ENCODE results near the gene CA9. TPM values are rescaled to one million over a fixed set of nuclear protein-coding genes. Genes with fewer than 3 reads are reported as not detected.

Gene CA9
- total and polyA plus RNA-seq, 2 experiments from 2014 or later = 1.1 TPM; not detected in 1

DNA sequence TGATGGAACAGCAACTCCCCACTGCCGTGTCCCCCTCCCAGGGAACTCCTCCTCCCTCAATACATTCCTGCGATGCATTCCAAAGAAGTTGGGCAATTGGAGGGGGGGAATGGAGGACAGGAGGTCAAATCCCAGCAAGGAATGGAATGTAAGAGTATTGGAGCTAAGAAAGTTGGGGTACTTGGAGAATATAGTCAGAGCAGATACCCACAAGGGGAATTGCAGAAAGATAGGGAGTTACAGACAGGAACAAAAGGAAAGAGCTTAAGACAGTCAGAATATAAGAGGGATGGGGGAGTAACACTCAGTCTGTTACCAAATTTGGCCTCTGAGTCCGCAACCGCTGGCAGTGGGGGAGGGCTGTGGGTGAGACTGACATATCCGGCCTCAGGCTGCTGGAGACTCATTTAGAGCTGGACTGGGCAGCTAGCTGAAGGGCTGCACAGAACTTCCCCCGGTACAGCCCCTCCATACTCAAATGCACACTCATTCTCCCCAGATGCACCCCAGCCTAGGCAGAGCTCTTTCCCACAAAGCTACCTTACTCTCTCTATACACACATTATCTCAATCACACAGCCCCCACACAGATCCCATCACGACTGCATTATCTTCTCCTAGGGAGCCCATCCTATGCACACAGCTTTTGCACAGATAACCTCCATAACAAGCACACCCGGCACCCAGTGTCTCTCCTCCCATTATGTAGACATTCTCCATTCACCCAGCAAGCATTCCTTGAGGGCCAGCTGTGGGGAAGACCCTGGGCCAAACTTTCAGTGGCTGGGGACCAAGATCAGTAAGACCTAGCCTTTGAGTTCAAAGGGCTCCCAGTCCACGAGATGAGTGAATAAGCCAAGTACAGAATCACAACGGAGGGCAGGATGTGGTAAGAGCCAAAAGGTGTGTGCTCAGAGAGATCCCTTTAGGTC lies 54.6 kb downstream of the CA9 start (continued):
- TF ChIP-seq STAT1 (IDR thresholded peaks at IDR 0.05; ENCODE audit: unreplicated experiment) (no peak), ZNF114 (CRISPR knock-in tag; IDR thresholded peaks at IDR 0.05) (no peak), CREB1 (CRISPR knock-in tag; IDR thresholded peaks at IDR 0.05; ENCODE audit: low read depth) (no peak), EZH2phosphoT487 (IDR thresholded peaks at IDR 0.05; ENCODE audit: unreplicated experiment) (no peak), ETS1 (IDR thresholded peaks at IDR 0.05) (0 out of 2 replicates have a peak, but pooled peaks have one; percentile 37)

GRCh38 chr9:35729101-35729500 lies 55.4 kb downstream of the CA9 start:
- Histone ChIP-seq H3K27me3 (ENCODE audit: insufficient read depth) (no peaks in the 10 kb centered on the region), H2AFZ (no peak overlapping the region), H3F3A (replicated peaks; ENCODE audit: low read depth) (peaks cover 3% of the 10 kb centered on the region; the same call in 1 of the 2 replicates), H3K4me1 (ENCODE audit: insufficient read depth) (peaks cover 41% of the 10 kb centered on the region), H3K79me2 (replicated peaks; ENCODE audit: insufficient read depth) (peaks cover 49% of the 10 kb centered on the region), H3K36me3 (ENCODE audit: insufficient read depth) (peaks cover 9% of the 10 kb centered on the region), H3K27ac (ENCODE audit: low read depth) (peak overlapping the region; percentile 1), H3K4me3 (peak overlapping the region; percentile 26), H4K20me1 (replicated peaks; ENCODE audit: insufficient read depth) (peaks cover 10% of the 10 kb centered on the region), H3K4me2 (peak overlapping the region; percentile 53), H3K9me2 (ENCODE audit: insufficient read depth) (no peaks in the 10 kb centered on the region)
- ATAC-seq (no peak), DNase-seq (ENCODE audit: low spot score) (no peak)
- Mint-ChIP-seq H3K4me1 (peaks cover 13% of the 10 kb centered on the region), H3K27me3 (ENCODE audit: insufficient read depth, low read depth, poor library complexity) (peaks cover 8% of the 10 kb centered on the region), H3K36me3 (ENCODE audit: low read depth) (peaks cover 18% of the 10 kb centered on the region), H3K4me3 (no peak overlapping the region), H3K27ac (no peak overlapping the region), H3K9me3 (no peaks in the 10 kb centered on the region; the same call in 2 of the 3 replicates)
- no peak for TF ChIP-seq JUNB (IDR thresholded peaks at IDR 0.05; ENCODE audit: unreplicated experiment)
- no peak for TF ChIP-seq CTCF (conservative IDR thresholded peaks at IDR 0.05; ENCODE audit: low read depth in 2 of 2)
- no peak for TF ChIP-seq NANOG (IDR thresholded peaks at IDR 0.05; ENCODE audit: borderline replicate concordance)
- no peak for TF ChIP-seq CREB1 (CRISPR knock-in tag; IDR thresholded peaks at IDR 0.05; ENCODE audit: low read depth)
- TF ChIP-seq REST (IDR thresholded peaks at IDR 0.05; ENCODE audit: unreplicated experiment) = no peak
- no peak for TF ChIP-seq ZNF331 (CRISPR knock-in tag; IDR thresholded peaks at IDR 0.05; ENCODE audit: low read depth)
- TF ChIP-seq, protein P1, sequence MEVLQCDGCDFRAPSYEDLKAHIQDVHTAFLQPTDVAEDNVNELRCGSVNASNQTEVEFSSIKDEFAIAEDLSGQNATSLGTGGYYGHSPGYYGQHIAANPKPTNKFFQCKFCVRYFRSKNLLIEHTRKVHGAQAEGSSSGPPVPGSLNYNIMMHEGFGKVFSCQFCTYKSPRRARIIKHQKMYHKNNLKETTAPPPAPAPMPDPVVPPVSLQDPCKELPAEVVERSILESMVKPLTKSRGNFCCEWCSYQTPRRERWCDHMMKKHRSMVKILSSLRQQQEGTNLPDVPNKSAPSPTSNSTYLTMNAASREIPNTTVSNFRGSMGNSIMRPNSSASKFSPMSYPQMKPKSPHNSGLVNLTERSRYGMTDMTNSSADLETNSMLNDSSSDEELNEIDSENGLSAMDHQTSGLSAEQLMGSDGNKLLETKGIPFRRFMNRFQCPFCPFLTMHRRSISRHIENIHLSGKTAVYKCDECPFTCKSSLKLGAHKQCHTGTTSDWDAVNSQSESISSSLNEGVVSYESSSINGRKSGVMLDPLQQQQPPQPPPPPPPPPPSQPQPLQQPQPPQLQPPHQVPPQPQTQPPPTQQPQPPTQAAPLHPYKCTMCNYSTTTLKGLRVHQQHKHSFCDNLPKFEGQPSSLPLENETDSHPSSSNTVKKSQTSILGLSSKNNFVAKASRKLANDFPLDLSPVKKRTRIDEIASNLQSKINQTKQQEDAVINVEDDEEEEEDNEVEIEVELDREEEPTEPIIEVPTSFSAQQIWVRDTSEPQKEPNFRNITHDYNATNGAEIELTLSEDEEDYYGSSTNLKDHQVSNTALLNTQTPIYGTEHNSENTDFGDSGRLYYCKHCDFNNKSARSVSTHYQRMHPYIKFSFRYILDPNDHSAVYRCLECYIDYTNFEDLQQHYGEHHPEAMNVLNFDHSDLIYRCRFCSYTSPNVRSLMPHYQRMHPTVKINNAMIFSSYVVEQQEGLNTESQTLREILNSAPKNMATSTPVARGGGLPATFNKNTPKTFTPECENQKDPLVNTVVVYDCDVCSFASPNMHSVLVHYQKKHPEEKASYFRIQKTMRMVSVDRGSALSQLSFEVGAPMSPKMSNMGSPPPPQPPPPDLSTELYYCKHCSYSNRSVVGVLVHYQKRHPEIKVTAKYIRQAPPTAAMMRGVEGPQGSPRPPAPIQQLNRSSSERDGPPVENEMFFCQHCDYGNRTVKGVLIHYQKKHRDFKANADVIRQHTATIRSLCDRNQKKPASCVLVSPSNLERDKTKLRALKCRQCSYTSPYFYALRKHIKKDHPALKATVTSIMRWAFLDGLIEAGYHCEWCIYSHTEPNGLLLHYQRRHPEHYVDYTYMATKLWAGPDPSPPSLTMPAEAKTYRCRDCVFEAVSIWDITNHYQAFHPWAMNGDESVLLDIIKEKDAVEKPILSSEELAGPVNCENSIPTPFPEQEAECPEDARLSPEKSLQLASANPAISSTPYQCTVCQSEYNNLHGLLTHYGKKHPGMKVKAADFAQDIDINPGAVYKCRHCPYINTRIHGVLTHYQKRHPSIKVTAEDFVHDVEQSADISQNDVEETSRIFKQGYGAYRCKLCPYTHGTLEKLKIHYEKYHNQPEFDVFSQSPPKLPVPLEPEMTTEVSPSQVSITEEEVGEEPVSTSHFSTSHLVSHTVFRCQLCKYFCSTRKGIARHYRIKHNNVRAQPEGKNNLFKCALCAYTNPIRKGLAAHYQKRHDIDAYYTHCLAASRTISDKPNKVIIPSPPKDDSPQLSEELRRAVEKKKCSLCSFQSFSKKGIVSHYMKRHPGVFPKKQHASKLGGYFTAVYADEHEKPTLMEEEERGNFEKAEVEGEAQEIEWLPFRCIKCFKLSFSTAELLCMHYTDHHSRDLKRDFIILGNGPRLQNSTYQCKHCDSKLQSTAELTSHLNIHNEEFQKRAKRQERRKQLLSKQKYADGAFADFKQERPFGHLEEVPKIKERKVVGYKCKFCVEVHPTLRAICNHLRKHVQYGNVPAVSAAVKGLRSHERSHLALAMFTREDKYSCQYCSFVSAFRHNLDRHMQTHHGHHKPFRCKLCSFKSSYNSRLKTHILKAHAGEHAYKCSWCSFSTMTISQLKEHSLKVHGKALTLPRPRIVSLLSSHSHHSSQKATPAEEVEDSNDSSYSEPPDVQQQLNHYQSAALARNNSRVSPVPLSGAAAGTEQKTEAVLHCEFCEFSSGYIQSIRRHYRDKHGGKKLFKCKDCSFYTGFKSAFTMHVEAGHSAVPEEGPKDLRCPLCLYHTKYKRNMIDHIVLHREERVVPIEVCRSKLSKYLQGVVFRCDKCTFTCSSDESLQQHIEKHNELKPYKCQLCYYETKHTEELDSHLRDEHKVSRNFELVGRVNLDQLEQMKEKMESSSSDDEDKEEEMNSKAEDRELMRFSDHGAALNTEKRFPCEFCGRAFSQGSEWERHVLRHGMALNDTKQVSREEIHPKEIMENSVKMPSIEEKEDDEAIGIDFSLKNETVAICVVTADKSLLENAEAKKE (CRISPR knock-in tag; IDR thresholded peaks at IDR 0.05) = no peak
- TF ChIP-seq STAT1 (IDR thresholded peaks at IDR 0.05; ENCODE audit: unreplicated experiment) = no peak
- no peak for TF ChIP-seq EZH2phosphoT487 (IDR thresholded peaks at IDR 0.05; ENCODE audit: unreplicated experiment)
